Measurements from ENCODE around the gene PRKAG2. TPM values are rescaled to one million over a fixed set of nuclear protein-coding genes. Genes with fewer than 3 reads are reported as not detected.

The PRKAG2 gene
- total RNA-seq, 1 experiment from 2014 or later = 23.9 TPM

DNA sequence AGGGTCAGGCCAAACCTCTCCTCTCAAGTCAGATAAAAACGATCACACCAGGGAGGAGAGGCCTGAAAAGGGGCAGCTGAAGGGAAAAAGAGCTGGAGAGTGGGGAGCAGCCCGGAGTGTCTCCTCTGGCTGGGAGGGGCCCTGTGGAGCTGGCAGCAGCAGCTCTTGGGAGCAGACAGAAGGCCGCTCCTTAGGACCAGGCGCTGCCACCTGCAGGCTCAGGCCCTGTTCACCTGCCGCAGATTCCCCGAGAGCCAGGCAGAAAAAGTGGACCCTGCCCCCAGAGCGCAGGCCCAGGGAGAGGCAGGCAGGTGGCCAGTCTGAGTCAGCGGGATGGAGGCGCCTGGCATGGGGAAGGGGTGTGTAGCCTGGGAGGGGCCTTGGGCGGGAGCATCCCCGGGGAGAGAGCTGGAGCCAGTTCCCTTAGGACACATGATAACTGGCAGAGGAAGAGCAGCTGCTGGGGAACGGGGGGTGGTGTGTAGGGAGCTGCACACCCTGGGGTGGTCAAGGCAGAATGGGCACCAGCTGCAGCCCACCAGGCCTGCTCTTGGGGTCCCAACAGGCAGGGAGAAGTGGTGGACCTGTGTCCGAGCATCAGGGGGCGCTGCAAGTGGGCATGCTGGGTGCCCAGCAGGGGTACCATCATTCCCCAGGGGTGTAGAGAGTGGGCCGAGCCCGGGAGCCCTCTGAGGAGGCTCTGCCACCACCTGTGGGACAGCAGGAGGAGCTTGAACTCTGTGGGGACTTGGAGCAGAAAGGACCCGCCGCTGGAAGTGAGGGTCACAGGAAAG, 180.0 kb downstream of the PRKAG2 start:
- ChIA-PET POLR2A (ENCODE audit: unreplicated experiment) (interaction anchor here (0.6 kb wide), 2 partner anchors 28 to 125 kb away, joined by 3 read pairs; no protein-coding TSS in a partner anchor), CTCF (interaction anchor here (0.5 to 1.6 kb wide), 4 partner anchors 31 to 202 kb away, joined by 3 to 20 read pairs (median 3); no protein-coding TSS in a partner anchor)
- TF ChIP-seq, protein P1, sequence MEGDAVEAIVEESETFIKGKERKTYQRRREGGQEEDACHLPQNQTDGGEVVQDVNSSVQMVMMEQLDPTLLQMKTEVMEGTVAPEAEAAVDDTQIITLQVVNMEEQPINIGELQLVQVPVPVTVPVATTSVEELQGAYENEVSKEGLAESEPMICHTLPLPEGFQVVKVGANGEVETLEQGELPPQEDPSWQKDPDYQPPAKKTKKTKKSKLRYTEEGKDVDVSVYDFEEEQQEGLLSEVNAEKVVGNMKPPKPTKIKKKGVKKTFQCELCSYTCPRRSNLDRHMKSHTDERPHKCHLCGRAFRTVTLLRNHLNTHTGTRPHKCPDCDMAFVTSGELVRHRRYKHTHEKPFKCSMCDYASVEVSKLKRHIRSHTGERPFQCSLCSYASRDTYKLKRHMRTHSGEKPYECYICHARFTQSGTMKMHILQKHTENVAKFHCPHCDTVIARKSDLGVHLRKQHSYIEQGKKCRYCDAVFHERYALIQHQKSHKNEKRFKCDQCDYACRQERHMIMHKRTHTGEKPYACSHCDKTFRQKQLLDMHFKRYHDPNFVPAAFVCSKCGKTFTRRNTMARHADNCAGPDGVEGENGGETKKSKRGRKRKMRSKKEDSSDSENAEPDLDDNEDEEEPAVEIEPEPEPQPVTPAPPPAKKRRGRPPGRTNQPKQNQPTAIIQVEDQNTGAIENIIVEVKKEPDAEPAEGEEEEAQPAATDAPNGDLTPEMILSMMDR (conservative IDR thresholded peaks at IDR 0.05; ENCODE audit: low read depth, low read length) = 0 out of 2 replicates have a peak, but pooled peaks have one; percentile 20
- no peak for TF ChIP-seq EZH2phosphoT487 (IDR thresholded peaks at IDR 0.05; ENCODE audit: borderline replicate concordance, low read length)
- Histone ChIP-seq H3K9me2 (replicated peaks; ENCODE audit: low read length) (no peaks in the 10 kb centered on the region), H3K27ac (ENCODE audit: low read length) (no peak overlapping the region), H3K27me3 (ENCODE audit: low read length) (no peaks in the 10 kb centered on the region), H4K20me1 (ENCODE audit: low read length) (no peaks in the 10 kb centered on the region), H3K79me2 (ENCODE audit: low read length) (no peaks in the 10 kb centered on the region), H3K9me3 (ENCODE audit: low read length) (no peaks in the 10 kb centered on the region), H3K4me3 (ENCODE audit: low read length) (no peak overlapping the region), H2AFZ (ENCODE audit: low read length) (peak overlapping the region; percentile 71), H3K9ac (ENCODE audit: low read length) (no peak overlapping the region), H3K36me3 (ENCODE audit: low read depth, low read length) (no peaks in the 10 kb centered on the region), H3K4me1 (ENCODE audit: insufficient read depth, low read length) (peaks cover 28% of the 10 kb centered on the region), H3K4me2 (ENCODE audit: low read length) (peak overlapping the region; percentile 46; the same call in 1 of the 2 replicates), H3F3A (ENCODE audit: low read length, unreplicated experiment) (no peaks in the 10 kb centered on the region)
- DNase-seq = peak; percentile 70
- ATAC-seq = peak; percentile 74
- BruUV-seq (replicated peaks) = no TSS peak
- intact Hi-C loops (cut with micrococcal nuclease) = loop anchor here (1.0 to 5.0 kb wide), 3 partner anchors 30 to 126 kb away; no protein-coding TSS in a partner anchor

DNA sequence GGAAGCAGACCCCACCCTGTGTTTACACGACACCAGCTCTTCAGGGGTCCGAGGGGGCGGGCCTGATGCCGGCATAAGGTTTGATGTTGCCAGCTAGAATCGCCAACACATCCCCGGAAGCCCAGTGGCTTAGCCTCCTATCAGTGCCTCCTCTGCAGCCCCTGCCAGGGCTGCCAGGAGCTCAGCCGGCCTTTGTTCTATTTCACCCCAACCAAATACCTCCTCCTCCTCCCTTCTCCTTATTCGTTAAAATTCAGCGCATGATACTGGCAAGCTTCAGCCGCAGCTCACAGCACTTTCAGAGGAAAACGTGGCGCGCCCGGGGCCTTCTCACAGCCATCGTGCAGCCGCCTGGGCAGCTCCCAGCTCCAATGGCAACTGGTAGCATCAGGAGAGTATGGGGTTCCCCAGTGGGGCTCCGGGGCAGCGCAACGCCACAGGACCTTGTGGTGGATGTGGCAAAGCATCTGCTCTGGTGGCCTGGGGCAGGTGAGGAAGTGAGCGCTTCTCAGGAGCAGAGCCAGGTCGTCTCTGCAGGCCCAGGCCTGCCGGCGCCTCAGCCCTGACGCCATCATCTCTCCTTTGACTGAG, 180.9 kb downstream of the PRKAG2 start:
- no peak for ATAC-seq
- H3K9me2 ChIP-seq (replicated peaks; ENCODE audit: low read length) = no peaks in the 10 kb centered on the region
- H4K20me1 ChIP-seq (ENCODE audit: low read length) = no peaks in the 10 kb centered on the region
- H3K36me3 ChIP-seq (ENCODE audit: low read depth, low read length) = no peaks in the 10 kb centered on the region
- H2AFZ ChIP-seq (ENCODE audit: low read length) = no peak overlapping the region
- ChIA-PET CTCF (interaction anchor here (0.5 to 1.6 kb wide), 4 partner anchors 64 to 202 kb away, joined by 3 to 20 read pairs (median 3); no protein-coding TSS in a partner anchor), POLR2A (ENCODE audit: unreplicated experiment) (no interaction called here)
- H3F3A ChIP-seq (ENCODE audit: low read length, unreplicated experiment) = no peaks in the 10 kb centered on the region
- no peak overlapping the region for H3K27ac ChIP-seq (ENCODE audit: low read length)
- H3K4me3 ChIP-seq (ENCODE audit: low read length) = no peak overlapping the region
- peaks cover 28% of the 10 kb centered on the region for H3K4me1 ChIP-seq (ENCODE audit: insufficient read depth, low read length)
- intact Hi-C loops (cut with micrococcal nuclease) = loop anchor here (1.0 to 5.0 kb wide), 4 partner anchors 31 to 125 kb away; no protein-coding TSS in a partner anchor
- no peaks in the 10 kb centered on the region for H3K9me3 ChIP-seq (ENCODE audit: low read length)
- DNase-seq = no peak
- TF ChIP-seq EZH2phosphoT487 (IDR thresholded peaks at IDR 0.05; ENCODE audit: borderline replicate concordance, low read length) (no peak), EZH2 (IDR thresholded peaks at IDR 0.05; ENCODE audit: low read length, unreplicated experiment) (no peak)
- TF ChIP-seq, protein P1 (conservative IDR thresholded peaks at IDR 0.05; ENCODE audit: low read depth, low read length) = no peak
- no peaks in the 10 kb centered on the region for H3K27me3 ChIP-seq (ENCODE audit: low read length)
- no peak overlapping the region for H3K9ac ChIP-seq (ENCODE audit: low read length)
- H3K79me2 ChIP-seq (ENCODE audit: low read length) = no peaks in the 10 kb centered on the region
- H3K4me2 ChIP-seq (ENCODE audit: low read length) = 0 out of 2 replicates have a peak overlapping the region, but pooled peaks have one; percentile 55
- BruUV-seq (replicated peaks) = no TSS peak

Measured in PC-3 (cell line).